Hematopoietic multipotent progenitor cell treated with erythropoietin and hydrocortisone succinate and interleukin-3 and kit ligand, for 17 days (in vitro differentiated cells): ENCODE measurements around the gene MACROD1.
"Not testable (repeated sequence)": the region's sequence is repeated elsewhere in the genome, so short reads cannot be mapped to it uniquely, and the experiment has no call there.

Experiments used
- DNase-seq: peaks from one replicate; pipeline ENCODE4 v3.0.0-alpha.2; 2015; ENCODE audit warnings: low spot score

MACROD1 gene

GRCh38 chr11:63997104-63997700 is 168.7 kb downstream of the MACROD1 start:
- no peak for DNase-seq

- DNase-seq = no peak
Observed at GRCh38 chr11:63996512-63996911, 169.4 kb downstream of the MACROD1 start.

GRCh38 chr11:63993993-63994392 is 171.9 kb downstream of the MACROD1 start:
- no peak for DNase-seq

- no peak for DNase-seq
Observed at GRCh38 chr11:63993100-63993499, 172.8 kb downstream of the MACROD1 start.

- DNase-seq = no peak
Observed at GRCh38 chr11:63991558-63991957, 174.4 kb downstream of the MACROD1 start.

GRCh38 chr11:63986932-63987513 is 178.9 kb downstream of the MACROD1 start:
- DNase-seq = no peak

- DNase-seq = peak; percentile 86
Observed at GRCh38 chr11:63986156-63986931, 179.6 kb downstream of the MACROD1 start, which contains the start of gene OTUB1. OTUB1 (plus strand) TSS chr11:63986438; CDS start chr11:63986457, 19 bp downstream.

- no peak for DNase-seq
Observed at GRCh38 chr11:63985812-63986155, 180.1 kb downstream of the MACROD1 start.

GRCh38 chr11:63979426-63979825 is 186.5 kb downstream of the MACROD1 start:
- no peak for DNase-seq

- no peak for DNase-seq
Observed at GRCh38 chr11:63978551-63979239, 187.2 kb downstream of the MACROD1 start.

GRCh38 chr11:63974259-63975143 is 191.4 kb downstream of the MACROD1 start, which contains the start of gene COX8A:
COX8A (plus strand) TSS chr11:63974620; CDS start chr11:63974681, 61 bp downstream.
- DNase-seq = peak; percentile 99

- not testable (repeated sequence) for DNase-seq
Observed at GRCh38 chr11:63973912-63974258, 192.0 kb downstream of the MACROD1 start.

GRCh38 chr11:63970902-63971301 is 195.0 kb downstream of the MACROD1 start:
- DNase-seq = no peak

- no peak for DNase-seq
Observed at GRCh38 chr11:63969461-63969860, 196.5 kb downstream of the MACROD1 start.

- no peak for DNase-seq
Observed at GRCh38 chr11:63966444-63966843, 199.5 kb downstream of the MACROD1 start.

- not testable (repeated sequence) for DNase-seq
Observed at GRCh38 chr11:63963895-63964294, 202.0 kb downstream of the MACROD1 start.

- DNase-seq = no peak
Observed at GRCh38 chr11:63961608-63962412, 204.1 kb downstream of the MACROD1 start.

GRCh38 chr11:63958008-63958407 is 207.9 kb downstream of the MACROD1 start:
- no peak for DNase-seq

- DNase-seq = no peak
Observed at GRCh38 chr11:63952570-63952969, 213.3 kb downstream of the MACROD1 start.

- DNase-seq = no peak
Observed at GRCh38 chr11:63951779-63952536, 214.0 kb downstream of the MACROD1 start.
